ENCODE data around the gene TRA2B.

TRA2B gene

GRCh38 chr3:185867650-185868049, 70.2 kb downstream of the TRA2B start:
- DNase-seq (ENCODE audit: low read depth in 2 of 2) = no peak

- DNase-seq (ENCODE audit: low read depth in 2 of 2) = no peak
These were observed 70.8 kb downstream of the TRA2B start for GRCh38 chr3:185866995-185867394.

GRCh38 chr3:185866555-185866954, 71.3 kb downstream of the TRA2B start:
- no peak for DNase-seq (ENCODE audit: low read depth in 2 of 2)

Data from stimulated activated CD4-positive, alpha-beta T cell treated with anti-CD3 and anti-CD28 coated beads, Interleukin-12 subunit alpha, Interleukin-12 subunit beta, amount 100 ng/mL, for 24 hours (primary cell).